Right cardiac atrium (tissue), 5 donors: ENCODE results near the gene DNAJC5G. TPM values are rescaled to one million over a fixed set of nuclear protein-coding genes. Genes with fewer than 3 reads are reported as not detected.

Experiments
- ATAC-seq, 2 donors: fragments of 200-7000 bp; cut with Tn5 transposase; one replicate each; pipeline versions ENCODE4 v1.8.0 to v1.9.1; 2020; ENCODE audit warnings: moderate library complexity in 2 of 2, mild to moderate bottlenecking in 1 of 2
- DNase-seq, 3 donors: peaks; one replicate each; pipeline ENCODE4 v3.0.0-alpha.2; 2020
- H3K27ac ChIP-seq: one replicate; pipeline ENCODE4 v1.5.1; 2013; ENCODE audit warnings: mild to moderate bottlenecking, low read length, control low read depth, moderate library complexity
- H3K27me3 ChIP-seq: one replicate; pipeline ENCODE4 v1.6.1; 2013; ENCODE audit not compliant: control insufficient read depth, insufficient read depth
- H3K4me1 ChIP-seq: one replicate; pipeline ENCODE4 v1.6.1; 2013; ENCODE audit warnings: low read length; ENCODE audit not compliant: control insufficient read depth, insufficient read depth
- H3K4me3 ChIP-seq: one replicate; pipeline ENCODE4 v1.5.1; 2013; ENCODE audit warnings: low read length, control low read depth
- H3K9me3 ChIP-seq: one replicate; pipeline ENCODE4 v1.6.1; 2013; ENCODE audit warnings: low read length; ENCODE audit not compliant: control insufficient read depth
- WGBS: extraction: QIAGEN DNeasy Blood & Tissue Kit; methylation state at CpG from one replicate; pipeline ENCODE4 v1.1.7; 2013; 5-methylcytosine and 5-hydroxymethylcytosine counted together
- intact Hi-C, 4 donors: fragments of 100-400 bp; cut with DNase I; formaldehyde crosslinking; loops; one replicate each; pipeline versions ENCODE4 v1.11.0 to v1.14.0; 2022 to 2023
- polyA plus RNA-seq: library from polyadenylated mRNA; stranded (reverse); fragments of 200-250 nt; gene quantifications from one replicate; pipeline ENCODE4 v1.2.3, GENCODE V29; 2013
- total RNA-seq, 4 donors: library from RNA; stranded (reverse); fragmentation: NEBNext Ultra II Directional; extraction: Animal tissue kit (Norgen Biotek cat#: 25700); gene quantifications; one replicate each; pipeline ENCODE4 v1.2.1, GENCODE V29; 2021
- donor health status: healthy with polysubstance abuse.
- donor health status: DM: no; HTN: yes; CAD: no.
- donor health status: DM: no; HTN: no; CAD: no.
- donor health status: DM: no; HTN: yes; CAD: no; lungs with severe emphysema.
- donor health status: DM: yes; HTN: yes; CAD: no.

DNAJC5G gene
- total and polyA plus RNA-seq, 5 donors = 1.3 to 3.0 (median 2.1) TPM

DNA sequence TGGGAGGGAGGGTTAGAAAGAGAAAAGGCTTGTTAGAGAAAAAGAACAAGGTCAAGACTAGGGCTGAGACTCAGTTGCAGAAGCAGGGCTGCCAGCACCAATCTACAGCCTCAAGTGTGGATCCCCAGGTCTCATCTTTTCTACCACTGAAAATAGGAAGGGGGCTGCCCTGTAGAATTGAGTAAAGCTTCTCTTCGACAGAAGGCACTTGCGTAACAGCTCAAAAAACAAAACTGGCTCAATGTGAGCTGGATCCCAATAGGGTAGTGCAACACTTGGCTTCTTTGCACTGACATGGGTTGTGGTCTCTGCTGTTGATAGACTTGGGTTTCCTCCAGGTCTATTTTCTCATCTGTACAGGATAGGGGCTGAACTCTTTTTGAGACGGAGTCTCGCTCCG, 49.5 kb downstream of the DNAJC5G start:
- Histone ChIP-seq H3K27ac (no peak overlapping the region), H3K9me3 (no peaks in the 10 kb centered on the region), H3K27me3 (no peaks in the 10 kb centered on the region), H3K4me1 (peaks cover 9% of the 10 kb centered on the region), H3K4me3 (no peak overlapping the region)
- intact Hi-C loops = no loop called here
- 90% methylated on average over 5 of the region's 5 CpGs for WGBS
- DNase-seq = no peak
- no peak for ATAC-seq

Other genes with a start within 250 kb of the DNAJC5G start
- gene TMEM214, start 242.5 kb upstream of the DNAJC5G start, total RNA-seq = 10 to 100 TPM; 40.8 to 56.7 (median 47.7) TPM
- gene TMEM214, start 242.5 kb upstream of the DNAJC5G start, polyA plus RNA-seq = 29.4 TPM
- gene AGBL5, start 223.8 kb upstream of the DNAJC5G start, total RNA-seq = 10 to 100 TPM; 10.8 to 12.4 (median 11.4) TPM
- 5.9 TPM for gene AGBL5, start 223.8 kb upstream of the DNAJC5G start, polyA plus RNA-seq
- gene OST4, start 203.8 kb upstream of the DNAJC5G start, total RNA-seq = 100 to 1,000 TPM; 372 to 487 (median 454) TPM
- gene OST4, start 203.8 kb upstream of the DNAJC5G start, polyA plus RNA-seq = 872 TPM
- gene EMILIN1, start 196.8 kb upstream of the DNAJC5G start, total RNA-seq = 10 to 100 TPM; 24.3 to 44.2 (median 38.9) TPM
- 30.0 TPM for gene EMILIN1, start 196.8 kb upstream of the DNAJC5G start, polyA plus RNA-seq
- gene KHK, start 188.7 kb upstream of the DNAJC5G start, total RNA-seq = 1 to 10 TPM; 1.9 to 5.5 (median 3.2) TPM
- gene KHK, start 188.7 kb upstream of the DNAJC5G start, polyA plus RNA-seq = 1.7 TPM
- gene CGREF1, start 156.3 kb upstream of the DNAJC5G start, total RNA-seq = 1 to 10 TPM; 4.0 to 9.6 (median 5.6) TPM
- gene CGREF1, start 156.3 kb upstream of the DNAJC5G start, polyA plus RNA-seq = 4.7 TPM
- 1 to 10 TPM; 1.6 to 4.7 (median 2.6) TPM for gene ABHD1, start 151.6 kb upstream of the DNAJC5G start, total RNA-seq
- gene ABHD1, start 151.6 kb upstream of the DNAJC5G start, polyA plus RNA-seq = 5.1 TPM
- 10 to 100 TPM; 46.3 to 52.7 (median 47.9) TPM for gene PREB, start 140.8 kb upstream of the DNAJC5G start, total RNA-seq
- 48.5 TPM for gene PREB, start 140.8 kb upstream of the DNAJC5G start, polyA plus RNA-seq
- not detected for gene PRR30, start 136.0 kb upstream of the DNAJC5G start, total RNA-seq
- gene PRR30, start 136.0 kb upstream of the DNAJC5G start, polyA plus RNA-seq = not detected
- gene TCF23, start 126.4 kb upstream of the DNAJC5G start, total RNA-seq = under 1 TPM; 0.06 to 0.15 (median 0.11) TPM
- 0.05 TPM for gene TCF23, start 126.4 kb upstream of the DNAJC5G start, polyA plus RNA-seq
- gene ATRAID, start 63.4 kb upstream of the DNAJC5G start, total RNA-seq = 100 to 1,000 TPM; 124 to 177 (median 144) TPM
- gene ATRAID, start 63.4 kb upstream of the DNAJC5G start, polyA plus RNA-seq = 256 TPM
- 10 to 100 TPM in 3 of 4 donors, 1 to 10 TPM in 1; 8.1 to 14.1 (median 12.8) TPM for gene SLC5A6, start 63.2 kb upstream of the DNAJC5G start, total RNA-seq
- 7.8 TPM for gene SLC5A6, start 63.2 kb upstream of the DNAJC5G start, polyA plus RNA-seq
- gene CAD, start 58.1 kb upstream of the DNAJC5G start, total RNA-seq = 10 to 100 TPM in 2 of 4 donors, 1 to 10 TPM in 2; 9.0 to 12.0 (median 10.0) TPM
- gene CAD, start 58.1 kb upstream of the DNAJC5G start, polyA plus RNA-seq = 6.0 TPM
- 10 to 100 TPM in 1 of 4 donors, 1 to 10 TPM in 3; 9.4 to 17.3 (median 9.6) TPM for gene SLC30A3, start 12.4 kb upstream of the DNAJC5G start, total RNA-seq
- gene SLC30A3, start 12.4 kb upstream of the DNAJC5G start, polyA plus RNA-seq = 7.3 TPM
- 100 to 1,000 TPM; 101 to 188 (median 149) TPM for gene TRIM54, start 7.0 kb downstream of the DNAJC5G start, total RNA-seq
- 144 TPM for gene TRIM54, start 7.0 kb downstream of the DNAJC5G start, polyA plus RNA-seq
- gene UCN, start 33.0 kb downstream of the DNAJC5G start, total RNA-seq = 1 to 10 TPM in 3 of 4 donors, under 1 TPM in 1; 0.96 to 3.3 (median 1.5) TPM
- 0.72 TPM for gene UCN, start 33.0 kb downstream of the DNAJC5G start, polyA plus RNA-seq
- gene MPV17, start 47.7 kb downstream of the DNAJC5G start, total RNA-seq = 10 to 100 TPM; 40.3 to 77.1 (median 56.4) TPM
- 98.2 TPM for gene MPV17, start 47.7 kb downstream of the DNAJC5G start, polyA plus RNA-seq
- gene GTF3C2, start 81.3 kb downstream of the DNAJC5G start, total RNA-seq = 10 to 100 TPM; 24.8 to 32.1 (median 26.6) TPM
- 16.9 TPM for gene GTF3C2, start 81.3 kb downstream of the DNAJC5G start, polyA plus RNA-seq
- 10 to 100 TPM; 31.8 to 36.0 (median 33.9) TPM for gene EIF2B4, start 94.9 kb downstream of the DNAJC5G start, total RNA-seq
- 31.2 TPM for gene EIF2B4, start 94.9 kb downstream of the DNAJC5G start, polyA plus RNA-seq
- 10 to 100 TPM; 61.7 to 74.8 (median 68.2) TPM for gene SNX17, start 95.2 kb downstream of the DNAJC5G start, total RNA-seq
- gene SNX17, start 95.2 kb downstream of the DNAJC5G start, polyA plus RNA-seq = 54.8 TPM
- gene ZNF513, start 105.3 kb downstream of the DNAJC5G start, total RNA-seq = 10 to 100 TPM in 1 of 4 donors, 1 to 10 TPM in 3; 8.1 to 13.1 (median 8.5) TPM
- gene ZNF513, start 105.3 kb downstream of the DNAJC5G start, polyA plus RNA-seq = 9.6 TPM
- 10 to 100 TPM; 31.5 to 40.4 (median 37.3) TPM for gene PPM1G, start 134.2 kb downstream of the DNAJC5G start, total RNA-seq
- gene PPM1G, start 134.2 kb downstream of the DNAJC5G start, polyA plus RNA-seq = 35.0 TPM
- 10 to 100 TPM; 46.6 to 61.3 (median 51.8) TPM for gene NRBP1, start 153.2 kb downstream of the DNAJC5G start, total RNA-seq
- 37.7 TPM for gene NRBP1, start 153.2 kb downstream of the DNAJC5G start, polyA plus RNA-seq
- 1 to 10 TPM in 1 of 4 donors, under 1 TPM in 2, not detected in 1; 0.59 to 1.3 (median 0.82) TPM for gene KRTCAP3, start 166.9 kb downstream of the DNAJC5G start, total RNA-seq
- 0.38 TPM for gene KRTCAP3, start 166.9 kb downstream of the DNAJC5G start, polyA plus RNA-seq
- 10 to 100 TPM; 17.0 to 29.5 (median 26.7) TPM for gene IFT172, start 214.3 kb downstream of the DNAJC5G start, total RNA-seq
- 25.4 TPM for gene IFT172, start 214.3 kb downstream of the DNAJC5G start, polyA plus RNA-seq
- 10 to 100 TPM in 2 of 4 donors, 1 to 10 TPM in 2; 5.4 to 22.5 (median 8.5) TPM for gene FNDC4, start 219.8 kb downstream of the DNAJC5G start, total RNA-seq
- 10.7 TPM for gene FNDC4, start 219.8 kb downstream of the DNAJC5G start, polyA plus RNA-seq
- 1 to 10 TPM in 1 of 4 donors, under 1 TPM in 3; 0.44 to 1.0 (median 0.57) TPM for gene GCKR, start 221.4 kb downstream of the DNAJC5G start, total RNA-seq
- gene GCKR, start 221.4 kb downstream of the DNAJC5G start, polyA plus RNA-seq = 0.50 TPM